ENCODE results near the gene TMC5.

GRCh38 chr16:19520861-19521331, 103.2 kb downstream of the TMC5 start:
- no peak for TF ChIP-seq CTCF (conservative IDR thresholded peaks at IDR 0.05; ENCODE audit: low read depth, low read length)
- no peak for TF ChIP-seq EZH2 (IDR thresholded peaks at IDR 0.05; ENCODE audit: borderline replicate concordance, low read depth, low read length, poor library complexity, severe bottlenecking)

Measured in A673 (cell line).